ENCODE measurements around the gene SIPA1L3.

DNA sequence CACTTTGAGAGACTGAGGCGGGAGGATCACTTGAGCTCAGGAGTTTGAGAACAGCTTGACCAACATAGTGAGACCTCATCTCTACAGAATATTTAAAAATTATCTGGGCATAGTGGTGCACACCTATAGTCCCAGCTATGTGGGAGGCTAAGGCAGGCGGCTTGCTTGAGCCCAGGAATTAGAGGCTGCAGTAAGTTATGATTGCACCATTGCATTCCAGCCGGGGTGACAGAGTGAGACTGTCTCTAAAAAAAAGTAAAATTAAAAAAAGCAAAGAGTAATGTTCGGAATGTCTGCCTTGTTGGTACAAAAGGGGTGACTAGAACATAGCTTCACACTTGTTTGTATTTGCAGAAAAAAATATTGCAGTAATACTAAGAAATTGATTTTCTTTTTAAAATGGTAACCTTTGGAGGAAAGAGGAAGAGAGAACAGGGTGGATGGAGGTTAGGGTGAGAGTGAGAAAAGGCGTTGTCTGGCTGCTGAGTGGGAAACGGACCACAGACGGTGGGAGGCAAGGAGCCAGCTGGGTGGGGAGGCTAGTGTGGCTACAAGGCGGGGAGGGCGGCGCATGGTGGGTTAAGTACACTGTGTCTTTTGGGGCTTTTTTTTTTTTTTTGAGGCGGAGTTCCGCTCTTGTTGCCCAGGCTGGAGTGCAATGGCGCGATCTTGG, 339.0 kb downstream of the SIPA1L3 start:
- TF ChIP-seq, protein P1, sequence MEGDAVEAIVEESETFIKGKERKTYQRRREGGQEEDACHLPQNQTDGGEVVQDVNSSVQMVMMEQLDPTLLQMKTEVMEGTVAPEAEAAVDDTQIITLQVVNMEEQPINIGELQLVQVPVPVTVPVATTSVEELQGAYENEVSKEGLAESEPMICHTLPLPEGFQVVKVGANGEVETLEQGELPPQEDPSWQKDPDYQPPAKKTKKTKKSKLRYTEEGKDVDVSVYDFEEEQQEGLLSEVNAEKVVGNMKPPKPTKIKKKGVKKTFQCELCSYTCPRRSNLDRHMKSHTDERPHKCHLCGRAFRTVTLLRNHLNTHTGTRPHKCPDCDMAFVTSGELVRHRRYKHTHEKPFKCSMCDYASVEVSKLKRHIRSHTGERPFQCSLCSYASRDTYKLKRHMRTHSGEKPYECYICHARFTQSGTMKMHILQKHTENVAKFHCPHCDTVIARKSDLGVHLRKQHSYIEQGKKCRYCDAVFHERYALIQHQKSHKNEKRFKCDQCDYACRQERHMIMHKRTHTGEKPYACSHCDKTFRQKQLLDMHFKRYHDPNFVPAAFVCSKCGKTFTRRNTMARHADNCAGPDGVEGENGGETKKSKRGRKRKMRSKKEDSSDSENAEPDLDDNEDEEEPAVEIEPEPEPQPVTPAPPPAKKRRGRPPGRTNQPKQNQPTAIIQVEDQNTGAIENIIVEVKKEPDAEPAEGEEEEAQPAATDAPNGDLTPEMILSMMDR (IDR thresholded peaks at IDR 0.05), result no peak
- TF ChIP-seq EP300 (IDR thresholded peaks at IDR 0.05), result no peak
